Measurements from ENCODE around the gene IZUMO4.

GRCh38 chr19:2120821-2121220, 24.1 kb downstream of the IZUMO4 start:
- no peak for TF ChIP-seq CTCF (IDR thresholded peaks at IDR 0.05 in 2 of 3, conservative IDR thresholded peaks at IDR 0.05 in 1 of 3; ENCODE audit: control insufficient read depth in 2 of 3, extremely low read depth in 1 of 3, insufficient read depth in 1 of 3, low read depth in 3 of 3, low read length in 3 of 3)
- TF ChIP-seq, protein P1, sequence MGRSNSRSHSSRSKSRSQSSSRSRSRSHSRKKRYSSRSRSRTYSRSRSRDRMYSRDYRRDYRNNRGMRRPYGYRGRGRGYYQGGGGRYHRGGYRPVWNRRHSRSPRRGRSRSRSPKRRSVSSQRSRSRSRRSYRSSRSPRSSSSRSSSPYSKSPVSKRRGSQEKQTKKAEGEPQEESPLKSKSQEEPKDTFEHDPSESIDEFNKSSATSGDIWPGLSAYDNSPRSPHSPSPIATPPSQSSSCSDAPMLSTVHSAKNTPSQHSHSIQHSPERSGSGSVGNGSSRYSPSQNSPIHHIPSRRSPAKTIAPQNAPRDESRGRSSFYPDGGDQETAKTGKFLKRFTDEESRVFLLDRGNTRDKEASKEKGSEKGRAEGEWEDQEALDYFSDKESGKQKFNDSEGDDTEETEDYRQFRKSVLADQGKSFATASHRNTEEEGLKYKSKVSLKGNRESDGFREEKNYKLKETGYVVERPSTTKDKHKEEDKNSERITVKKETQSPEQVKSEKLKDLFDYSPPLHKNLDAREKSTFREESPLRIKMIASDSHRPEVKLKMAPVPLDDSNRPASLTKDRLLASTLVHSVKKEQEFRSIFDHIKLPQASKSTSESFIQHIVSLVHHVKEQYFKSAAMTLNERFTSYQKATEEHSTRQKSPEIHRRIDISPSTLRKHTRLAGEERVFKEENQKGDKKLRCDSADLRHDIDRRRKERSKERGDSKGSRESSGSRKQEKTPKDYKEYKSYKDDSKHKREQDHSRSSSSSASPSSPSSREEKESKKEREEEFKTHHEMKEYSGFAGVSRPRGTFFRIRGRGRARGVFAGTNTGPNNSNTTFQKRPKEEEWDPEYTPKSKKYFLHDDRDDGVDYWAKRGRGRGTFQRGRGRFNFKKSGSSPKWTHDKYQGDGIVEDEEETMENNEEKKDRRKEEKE (IDR thresholded peaks at IDR 0.05): no peak
- TF ChIP-seq SPI1 (IDR thresholded peaks at IDR 0.05; ENCODE audit: borderline replicate concordance, insufficient read depth, low read depth, low read length): no peak
- no peak for TF ChIP-seq TAF1 (IDR thresholded peaks at IDR 0.05; ENCODE audit: borderline replicate concordance, low read depth, low read length)
- TF ChIP-seq SUZ12 (IDR thresholded peaks at IDR 0.05; ENCODE audit: unreplicated experiment): no peak
- no peak for TF ChIP-seq POU2F2 (IDR thresholded peaks at IDR 0.05; ENCODE audit: borderline replicate concordance, low read depth, low read length)
- no peak for TF ChIP-seq SIN3A (IDR thresholded peaks at IDR 0.05; ENCODE audit: low read depth, low read length)
- no peak for TF ChIP-seq RAD51 (IDR thresholded peaks at IDR 0.05)
- no peak for TF ChIP-seq ETV6 (conservative IDR thresholded peaks at IDR 0.05 in 1 of 2, IDR thresholded peaks at IDR 0.05 in 1 of 2; ENCODE audit: borderline replicate concordance in 1 of 2, low read depth in 1 of 2)
- TF ChIP-seq CEBPB (IDR thresholded peaks at IDR 0.05; ENCODE audit: borderline replicate concordance in 1 of 2, low read depth in 2 of 2, low read length in 2 of 2): no peak
- TF ChIP-seq ASH2L (IDR thresholded peaks at IDR 0.05; ENCODE audit: borderline replicate concordance, low read depth): no peak
- no peak for TF ChIP-seq MAX (IDR thresholded peaks at IDR 0.05; ENCODE audit: low read depth, low read length)

Data from GM12878 (cell line).